ACC112 (cell line): ENCODE measurements around the gene ZBTB21.

Source experiments
- H2AFZ ChIP-seq: fragments of 200-600 bp; sonication (generic); one replicate; pipeline ENCODE4 v1.6.0; 2017; ENCODE audit warnings: antibody characterized with exemption, low read length; ENCODE audit not compliant: unreplicated experiment
- H3K27ac ChIP-seq: fragments of 200-600 bp; sonication (generic); 2 replicates; pipeline ENCODE4 v1.5.1; 2014; ENCODE audit warnings: low read depth, mild to moderate bottlenecking, antibody characterized with exemption, low read length, moderate library complexity
- H3K27me3 ChIP-seq: fragments of 200-600 bp; sonication (generic); 2 replicates; pipeline ENCODE4 v1.6.1; 2014; ENCODE audit warnings: mild to moderate bottlenecking, antibody characterized with exemption, low read length, moderate library complexity, mixed read lengths; ENCODE audit not compliant: insufficient read depth
- H3K36me3 ChIP-seq: fragments of 200-600 bp; sonication (generic); 2 replicates; pipeline ENCODE4 v1.6.1; 2016; ENCODE audit warnings: mild to moderate bottlenecking, antibody characterized with exemption, low read length, moderate library complexity, mixed read lengths; ENCODE audit not compliant: insufficient read depth
- H3K4me1 ChIP-seq: fragments of 200-600 bp; sonication (generic); one replicate; pipeline ENCODE4 v1.6.1; 2016; ENCODE audit warnings: low read length, mixed read lengths; ENCODE audit not compliant: insufficient read depth, unreplicated experiment, control insufficient read depth
- H3K4me3 ChIP-seq: fragments of 200-600 bp; sonication (generic); 2 replicates; pipeline ENCODE4 v1.5.1; 2014; ENCODE audit warnings: mild to moderate bottlenecking, low read depth, low read length
- H3K79me2 ChIP-seq: fragments of 200-600 bp; sonication (generic); one replicate; pipeline ENCODE4 v1.6.0; 2016; ENCODE audit warnings: low read length; ENCODE audit not compliant: control insufficient read depth, unreplicated experiment, insufficient read depth

ZBTB21 gene

GRCh38 chr21:41977034-41977950, 32.9 kb downstream of the ZBTB21 start:
- Histone ChIP-seq H3K27me3 (peaks cover 14% of the 10 kb centered on the region; the same call in 1 of the 2 replicates), H2AFZ (no peak overlapping the region), H3K36me3 (no peaks in the 10 kb centered on the region), H3K4me3 (no peak overlapping the region), H3K4me1 (no peaks in the 10 kb centered on the region), H3K27ac (no peak overlapping the region), H3K79me2 (no peaks in the 10 kb centered on the region)

GRCh38 chr21:41976611-41977010, 33.5 kb downstream of the ZBTB21 start:
- no peak overlapping the region for H3K4me3 ChIP-seq

DNA sequence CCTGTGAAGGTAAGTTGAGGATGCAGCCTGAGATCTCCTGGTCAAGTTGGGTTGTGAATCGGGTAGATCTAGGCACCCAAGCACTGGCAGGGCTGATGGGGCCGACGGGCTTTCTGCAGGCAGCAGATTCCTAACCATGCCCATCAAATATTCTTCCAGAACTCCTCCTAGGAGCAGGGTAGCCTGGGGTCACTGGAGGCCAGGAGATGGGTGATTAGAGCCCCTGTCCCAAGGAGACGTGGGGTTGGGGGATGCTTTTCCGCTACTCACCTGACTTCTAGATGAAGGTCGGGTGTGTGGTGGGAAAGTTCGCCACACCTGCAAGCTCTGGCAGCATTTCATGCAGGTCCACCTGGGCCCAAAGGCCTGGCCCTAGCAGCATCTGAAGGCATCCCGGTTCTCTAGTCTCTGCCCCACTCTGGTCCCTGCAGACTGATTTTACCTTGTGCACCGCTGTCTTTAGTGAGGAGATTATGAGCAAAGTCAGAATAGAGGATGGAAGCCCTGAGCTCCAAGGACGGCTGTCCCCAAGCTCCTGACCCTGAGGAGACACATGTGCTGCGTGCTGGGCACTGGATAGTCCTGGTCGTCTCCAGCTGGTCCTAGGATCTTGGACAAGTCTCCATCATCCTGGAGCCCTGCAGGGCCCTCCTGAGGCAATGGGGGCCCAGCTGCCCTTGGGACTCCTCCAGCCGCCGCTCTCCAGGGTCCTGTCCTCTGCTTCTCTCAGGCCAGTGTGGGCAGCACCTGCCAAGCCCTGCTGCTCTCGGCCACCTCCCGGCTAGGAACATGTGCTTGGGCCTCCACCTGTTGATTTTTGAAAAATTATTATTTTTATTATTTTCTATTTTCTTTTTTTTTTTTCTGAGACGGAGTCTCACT, 34.5 kb downstream of the ZBTB21 start:
- Histone ChIP-seq H3K27me3 (peaks cover 10% of the 10 kb centered on the region; the same call in 1 of the 2 replicates), H2AFZ (no peak overlapping the region), H3K79me2 (no peaks in the 10 kb centered on the region), H3K4me1 (no peaks in the 10 kb centered on the region), H3K36me3 (no peaks in the 10 kb centered on the region), H3K4me3 (no peak overlapping the region), H3K27ac (no peak overlapping the region)

More at GRCh38 chr21:41976611-41977010, 33.5 kb downstream of the ZBTB21 start:
- H3K79me2 ChIP-seq, result no peaks in the 10 kb centered on the region
- H2AFZ ChIP-seq, result no peak overlapping the region
- no peaks in the 10 kb centered on the region for H3K4me1 ChIP-seq
- no peaks in the 10 kb centered on the region for H3K36me3 ChIP-seq
- peaks cover 11% of the 10 kb centered on the region; the same call in 1 of the 2 replicates for H3K27me3 ChIP-seq
- no peak overlapping the region for H3K27ac ChIP-seq

- no peak overlapping the region for H3K4me3 ChIP-seq
- no peaks in the 10 kb centered on the region for H3K36me3 ChIP-seq
- peaks cover 4% of the 10 kb centered on the region; the same call in 1 of the 2 replicates for H3K27me3 ChIP-seq
- H3K27ac ChIP-seq, result no peak overlapping the region
- H2AFZ ChIP-seq, result no peak overlapping the region
- H3K79me2 ChIP-seq, result no peaks in the 10 kb centered on the region
- no peaks in the 10 kb centered on the region for H3K4me1 ChIP-seq
These were observed 35.5 kb downstream of the ZBTB21 start for GRCh38 chr21:41974752-41975053.

GRCh38 chr21:41973861-41974751, 36.1 kb downstream of the ZBTB21 start:
- no peak overlapping the region for H2AFZ ChIP-seq
- no peak overlapping the region for H3K4me3 ChIP-seq
- H3K79me2 ChIP-seq, result no peaks in the 10 kb centered on the region
- H3K36me3 ChIP-seq, result no peaks in the 10 kb centered on the region
- no peak overlapping the region for H3K27ac ChIP-seq
- no peaks in the 10 kb centered on the region for H3K27me3 ChIP-seq
- no peaks in the 10 kb centered on the region for H3K4me1 ChIP-seq

- no peak overlapping the region for H3K27ac ChIP-seq
- no peaks in the 10 kb centered on the region for H3K36me3 ChIP-seq
- H3K4me1 ChIP-seq, result no peaks in the 10 kb centered on the region
- no peak overlapping the region for H2AFZ ChIP-seq
- no peak overlapping the region for H3K4me3 ChIP-seq
- H3K27me3 ChIP-seq, result no peaks in the 10 kb centered on the region
- H3K79me2 ChIP-seq, result no peaks in the 10 kb centered on the region
These were observed 36.7 kb downstream of the ZBTB21 start for GRCh38 chr21:41973427-41973831.

DNA sequence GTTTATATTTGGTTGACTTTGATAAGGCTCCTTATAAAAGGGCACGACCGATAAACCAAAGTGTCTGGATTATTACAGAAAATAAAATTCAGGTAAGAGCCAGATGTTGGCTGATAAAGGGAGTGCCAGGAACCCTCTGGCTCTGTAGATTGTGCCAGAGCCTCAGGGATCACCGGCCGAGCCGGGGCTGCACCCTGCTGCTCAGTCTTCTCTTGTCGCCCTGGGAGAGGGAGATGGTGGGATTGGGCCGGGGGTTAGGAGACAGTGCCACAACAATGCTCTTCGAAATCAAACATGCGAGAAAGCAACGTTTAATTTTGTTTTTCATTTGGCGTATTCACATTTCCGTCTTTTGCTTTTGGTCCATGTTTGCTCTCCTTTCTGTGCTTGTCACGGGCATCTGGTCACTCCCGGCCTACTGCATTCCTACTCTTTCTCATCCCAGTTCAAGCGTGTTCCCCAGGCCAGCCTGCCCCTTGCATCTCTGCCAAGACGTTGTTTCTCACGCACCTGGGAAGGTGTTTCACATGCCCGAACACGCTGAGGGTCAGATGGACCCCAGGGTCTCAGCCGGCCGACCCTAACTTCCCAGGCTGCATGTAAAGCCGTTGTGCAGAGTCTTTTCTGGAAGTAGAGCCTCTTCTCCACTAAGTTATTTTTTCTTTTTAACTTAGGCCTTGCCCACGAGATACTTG, 37.5 kb downstream of the ZBTB21 start:
- Histone ChIP-seq H3K79me2 (no peaks in the 10 kb centered on the region), H3K27ac (no peak overlapping the region), H2AFZ (no peak overlapping the region), H3K36me3 (no peaks in the 10 kb centered on the region), H3K4me3 (no peak overlapping the region), H3K4me1 (no peaks in the 10 kb centered on the region), H3K27me3 (no peaks in the 10 kb centered on the region)

DNA sequence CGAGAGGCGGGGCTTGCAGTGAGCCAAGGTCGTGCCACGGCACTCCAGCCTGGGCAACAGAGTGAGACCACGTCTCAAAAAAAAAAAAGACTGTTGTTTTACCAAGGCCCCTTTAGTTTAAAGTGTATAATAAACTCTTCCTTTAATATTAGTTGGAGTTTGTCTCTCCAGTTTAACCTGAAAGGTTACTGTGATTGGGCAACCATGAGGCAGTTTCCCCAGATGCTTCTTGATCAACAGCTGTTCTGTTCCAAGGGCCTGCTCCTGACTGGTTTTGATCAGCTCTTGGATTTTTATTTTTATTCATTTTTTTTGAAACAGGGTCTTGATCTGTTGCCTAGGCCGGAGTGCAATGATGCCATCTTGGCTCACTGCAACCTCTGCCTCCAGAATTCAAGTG, 38.3 kb downstream of the ZBTB21 start:
- H3K79me2 ChIP-seq, result no peaks in the 10 kb centered on the region
- H3K4me3 ChIP-seq, result no peak overlapping the region
- H3K36me3 ChIP-seq, result no peaks in the 10 kb centered on the region
- H3K27ac ChIP-seq, result no peak overlapping the region
- H3K4me1 ChIP-seq, result no peaks in the 10 kb centered on the region
- no peak overlapping the region for H2AFZ ChIP-seq
- no peaks in the 10 kb centered on the region for H3K27me3 ChIP-seq

DNA sequence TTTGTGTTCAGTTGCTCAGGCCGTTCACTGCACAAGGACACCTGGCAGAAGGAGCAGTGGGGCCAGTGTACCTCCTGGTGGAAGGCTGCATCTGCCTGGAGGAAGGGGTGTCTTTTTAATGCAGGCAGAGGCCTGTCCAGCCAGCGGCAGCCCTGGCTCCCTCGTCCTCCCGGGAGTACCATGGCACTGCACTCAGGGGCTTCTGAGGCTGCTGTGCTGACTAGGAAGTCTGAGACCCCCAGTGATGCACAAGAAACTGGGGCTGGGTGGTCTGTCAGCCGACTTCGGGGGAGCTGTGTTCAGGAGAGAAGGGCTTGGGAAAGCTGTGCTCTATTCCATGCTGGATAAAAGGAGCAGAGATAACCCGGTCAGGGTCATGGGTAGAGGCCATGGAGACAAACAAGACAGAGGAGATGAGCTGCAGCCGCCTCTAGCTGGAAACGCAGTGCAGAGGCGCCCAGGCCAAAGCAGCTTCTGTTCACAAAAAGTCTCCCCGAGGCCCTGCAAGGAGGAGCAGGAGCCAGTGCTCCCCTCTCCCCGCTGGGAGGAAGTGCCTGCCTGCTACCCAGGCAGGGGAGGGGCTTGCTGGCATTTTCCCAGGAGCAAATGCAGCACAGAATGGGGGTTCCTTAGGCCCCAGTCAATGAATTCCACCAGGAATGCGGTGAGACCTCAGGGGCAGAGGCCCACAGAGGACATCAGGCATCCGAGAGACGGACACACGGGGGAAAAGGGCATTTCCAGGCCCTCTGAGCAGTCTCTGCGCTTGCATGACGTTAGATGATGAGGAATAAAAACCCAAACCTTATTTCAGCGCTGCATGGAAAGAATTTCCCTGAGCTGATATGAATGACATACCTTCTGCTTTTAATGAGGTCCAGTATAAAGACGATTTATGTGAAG, 39.2 kb downstream of the ZBTB21 start:
- H3K27me3 ChIP-seq, result no peaks in the 10 kb centered on the region
- no peaks in the 10 kb centered on the region for H3K79me2 ChIP-seq
- H3K4me3 ChIP-seq, result no peak overlapping the region
- H3K27ac ChIP-seq, result no peak overlapping the region
- H3K36me3 ChIP-seq, result no peaks in the 10 kb centered on the region
- H3K4me1 ChIP-seq, result no peaks in the 10 kb centered on the region
- H2AFZ ChIP-seq, result no peak overlapping the region
